CD4-positive, alpha-beta T cell treated with Interferon alpha-2 for 1 hour (primary cell): ENCODE results near the gene PATL2.
A peak's percentile ranks its signal among the peaks of the same experiment; 100 is the strongest.
"Not testable (repeated sequence)": the region's sequence is repeated elsewhere in the genome, so short reads cannot be mapped to it uniquely, and the experiment has no call there.

Experiments used
- DNase-seq, 2 donors: peaks; one replicate each; pipeline ENCODE4 v3.0.0-alpha.2; 2020 to 2022

The PATL2 gene

DNA sequence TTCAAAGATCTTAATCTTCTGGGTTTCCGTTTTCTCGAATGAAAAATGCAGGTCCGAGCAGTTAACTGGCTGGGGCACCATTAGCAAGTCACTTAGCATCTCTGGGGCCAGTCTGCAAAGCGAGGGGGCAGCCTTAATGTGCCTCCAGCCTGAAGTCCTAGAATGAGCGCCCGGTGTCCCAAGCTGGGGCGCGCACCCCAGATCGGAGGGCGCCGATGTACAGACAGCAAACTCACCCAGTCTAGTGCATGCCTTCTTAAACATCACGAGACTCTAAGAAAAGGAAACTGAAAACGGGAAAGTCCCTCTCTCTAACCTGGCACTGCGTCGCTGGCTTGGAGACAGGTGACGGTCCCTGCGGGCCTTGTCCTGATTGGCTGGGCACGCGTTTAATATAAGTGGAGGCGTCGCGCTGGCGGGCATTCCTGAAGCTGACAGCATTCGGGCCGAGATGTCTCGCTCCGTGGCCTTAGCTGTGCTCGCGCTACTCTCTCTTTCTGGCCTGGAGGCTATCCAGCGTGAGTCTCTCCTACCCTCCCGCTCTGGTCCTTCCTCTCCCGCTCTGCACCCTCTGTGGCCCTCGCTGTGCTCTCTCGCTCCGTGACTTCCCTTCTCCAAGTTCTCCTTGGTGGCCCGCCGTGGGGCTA is at the start of gene PATL2, which contains the start of gene B2M:
Gene PATL2 (minus strand): TSS at position 228 of the 647 bp plus-strand sequence. CDS start 34,833 bp downstream, outside the sequence.
Gene B2M (plus strand): TSS at position 422 of the 647 bp plus-strand sequence. CDS start 30 bp downstream, at position 452.
- peak; percentile 96 to 98 for DNase-seq

DNA sequence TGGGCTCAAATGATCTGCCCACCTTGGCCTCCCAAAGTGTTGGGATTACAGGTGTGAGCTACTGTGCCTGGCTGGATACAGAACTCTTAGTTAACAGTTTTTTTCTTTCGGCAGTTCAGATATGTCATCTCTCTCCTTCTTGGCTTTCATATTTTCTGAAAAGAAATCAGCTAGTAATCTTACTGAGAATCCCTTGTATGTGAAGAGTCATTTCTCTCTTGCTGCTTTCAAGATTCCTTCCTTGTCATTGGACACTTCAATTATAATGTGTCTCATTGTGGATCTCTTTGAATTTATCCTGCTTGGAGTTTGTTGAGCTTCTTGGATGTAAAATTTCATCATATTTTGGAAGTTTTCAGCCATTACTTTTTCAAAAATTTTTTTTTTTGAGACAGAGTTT is 42.2 kb upstream of the PATL2 start:
- DNase-seq, result no peak

DNA sequence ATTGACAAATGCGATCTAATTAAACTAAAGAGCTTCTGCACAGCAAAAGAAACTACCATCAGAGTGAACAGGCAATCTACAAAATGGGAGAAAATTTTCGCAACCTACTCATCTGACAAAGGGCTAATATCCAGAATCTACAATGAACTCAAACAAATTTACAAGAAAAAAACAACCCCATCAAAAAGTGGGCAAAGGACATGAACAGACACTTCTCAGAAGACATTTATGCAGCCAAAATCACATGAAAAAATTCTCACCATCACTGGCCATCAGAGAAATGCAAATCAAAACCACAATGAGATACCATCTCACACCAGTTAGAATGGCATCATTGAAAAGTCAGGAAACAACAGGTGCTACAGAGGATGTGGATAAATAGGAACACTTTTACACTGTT is 32.3 kb upstream of the PATL2 start:
- DNase-seq, result not testable (repeated sequence)

DNA sequence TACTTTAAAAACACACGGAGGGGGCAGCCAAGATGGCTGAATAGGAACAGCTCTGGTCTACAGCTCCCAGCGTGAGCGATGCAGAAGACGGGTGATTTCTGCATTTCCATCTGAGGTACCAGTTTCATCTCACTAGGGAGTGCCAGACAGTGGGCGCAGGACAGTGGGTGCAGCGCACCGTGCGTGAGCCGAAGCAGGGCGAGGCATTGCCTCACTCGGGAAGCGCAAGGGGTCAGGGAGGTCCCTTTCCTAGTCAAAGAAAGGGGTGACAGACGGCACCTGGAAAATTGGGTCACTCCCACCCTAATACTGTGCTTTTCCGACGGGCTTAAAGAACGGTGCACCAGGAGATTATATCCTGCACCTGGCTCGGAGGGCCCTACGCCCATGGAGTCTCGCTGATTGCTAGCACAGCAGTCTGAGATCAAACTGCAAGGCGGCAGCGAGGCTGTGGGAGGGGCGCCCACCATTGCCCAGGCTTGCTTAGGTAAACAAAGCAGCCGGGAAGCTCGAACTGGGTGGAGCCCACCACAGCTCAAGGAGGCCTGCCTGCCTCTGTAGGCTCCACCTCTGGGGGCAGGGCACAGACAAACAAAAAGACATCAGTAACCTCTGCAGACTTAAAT is 28.2 kb upstream of the PATL2 start:
- DNase-seq, result peak in 1 of 2 donors; percentile 30

DNA sequence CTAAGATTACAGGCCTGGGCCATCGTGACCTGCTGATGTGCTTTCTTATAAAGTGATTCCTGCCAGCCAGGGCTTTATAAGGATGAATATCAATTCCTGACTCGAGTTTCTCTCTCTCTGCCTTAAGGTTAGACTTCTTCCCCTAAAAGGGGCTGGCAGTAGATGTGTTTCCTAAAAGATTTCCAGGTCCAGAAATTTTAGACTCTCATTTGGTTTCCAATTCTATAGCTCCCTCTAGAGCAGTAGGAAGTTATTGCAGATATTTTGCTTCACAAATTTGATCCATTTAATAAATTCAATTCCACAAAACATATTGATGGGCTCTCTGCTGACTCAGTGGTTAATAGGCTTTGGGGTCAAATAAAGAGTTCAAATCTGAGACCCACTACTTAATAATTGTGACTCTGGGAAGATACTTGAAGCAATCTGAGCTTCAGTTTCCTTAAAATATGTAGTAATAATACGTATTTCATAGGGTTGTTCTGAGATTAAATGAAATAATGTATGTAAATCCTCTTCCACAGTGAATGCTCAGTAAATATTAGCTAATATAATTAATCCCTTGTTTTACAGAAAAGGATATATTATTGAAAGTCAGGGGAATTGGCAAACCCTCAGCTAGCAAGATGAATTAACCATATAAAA is 27.3 kb upstream of the PATL2 start:
- DNase-seq, result peak in 1 of 2 donors; percentile 75

DNA sequence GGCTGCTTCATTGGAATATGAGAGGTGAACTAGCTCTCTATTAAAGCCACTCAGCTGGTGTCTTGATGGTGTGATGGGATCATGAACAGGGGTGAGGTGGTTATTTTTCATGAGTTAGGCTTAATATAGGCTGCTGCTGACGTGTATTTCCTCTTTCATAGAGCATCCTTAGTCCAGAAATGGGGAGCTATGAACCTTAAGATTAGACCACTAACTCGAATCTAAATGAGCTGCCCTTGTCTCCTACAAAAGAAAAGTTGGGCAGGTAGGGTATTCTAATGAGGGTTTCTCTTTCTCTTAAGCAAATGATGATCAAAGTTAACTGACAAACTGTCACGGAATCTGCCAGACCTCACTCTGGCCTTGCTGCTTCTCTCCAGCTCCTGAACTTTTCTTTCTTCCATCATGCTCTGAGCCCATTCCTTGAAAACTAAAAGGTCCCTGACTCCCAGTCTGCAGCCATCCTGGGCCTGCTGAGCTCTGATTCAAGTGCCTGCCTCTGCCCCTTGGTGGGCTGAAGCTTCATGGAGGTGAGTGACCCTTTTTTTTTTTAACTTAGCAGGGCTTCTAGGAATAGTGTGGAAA is 25.1 kb upstream of the PATL2 start, which contains the start of gene TRIM69:
Gene TRIM69 (plus strand): TSS at position 348 of the 585 bp plus-strand sequence. CDS start 177 bp downstream, at position 525.
- no peak for DNase-seq

DNA sequence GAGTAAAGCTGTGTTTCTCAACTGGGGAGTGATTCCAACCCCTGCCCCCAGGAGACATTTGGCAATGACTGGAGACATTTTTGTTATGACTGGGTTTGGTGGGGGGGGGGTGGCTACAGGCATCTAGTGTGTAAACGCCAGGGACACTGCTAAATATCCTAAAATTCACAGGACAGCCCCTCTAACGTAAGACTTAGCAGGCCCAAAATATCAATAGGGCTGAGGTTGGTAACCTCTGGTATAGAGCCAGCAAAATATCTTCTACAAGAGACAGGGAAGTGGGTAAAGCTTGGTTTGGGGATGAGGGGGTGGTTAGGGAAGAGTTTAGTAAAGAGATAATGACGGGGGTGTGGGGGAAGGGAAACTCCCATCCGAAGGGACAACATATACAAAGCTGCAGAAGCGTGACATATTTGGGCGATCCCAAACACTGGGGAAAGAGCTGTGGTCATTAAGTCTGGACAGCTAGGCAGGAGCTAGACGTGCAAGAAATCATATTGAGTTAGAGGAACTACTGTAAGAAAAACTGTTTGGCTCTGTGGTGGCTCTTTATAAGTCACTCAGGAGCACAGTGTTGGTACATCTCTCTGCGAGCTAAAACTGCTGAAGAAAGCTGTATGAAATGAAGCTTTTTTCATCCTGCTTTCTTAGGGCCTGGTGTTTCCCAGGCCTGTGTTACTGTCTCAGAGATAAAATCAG is 24.5 kb upstream of the PATL2 start:
- DNase-seq, result peak; percentile 49 to 63

DNA sequence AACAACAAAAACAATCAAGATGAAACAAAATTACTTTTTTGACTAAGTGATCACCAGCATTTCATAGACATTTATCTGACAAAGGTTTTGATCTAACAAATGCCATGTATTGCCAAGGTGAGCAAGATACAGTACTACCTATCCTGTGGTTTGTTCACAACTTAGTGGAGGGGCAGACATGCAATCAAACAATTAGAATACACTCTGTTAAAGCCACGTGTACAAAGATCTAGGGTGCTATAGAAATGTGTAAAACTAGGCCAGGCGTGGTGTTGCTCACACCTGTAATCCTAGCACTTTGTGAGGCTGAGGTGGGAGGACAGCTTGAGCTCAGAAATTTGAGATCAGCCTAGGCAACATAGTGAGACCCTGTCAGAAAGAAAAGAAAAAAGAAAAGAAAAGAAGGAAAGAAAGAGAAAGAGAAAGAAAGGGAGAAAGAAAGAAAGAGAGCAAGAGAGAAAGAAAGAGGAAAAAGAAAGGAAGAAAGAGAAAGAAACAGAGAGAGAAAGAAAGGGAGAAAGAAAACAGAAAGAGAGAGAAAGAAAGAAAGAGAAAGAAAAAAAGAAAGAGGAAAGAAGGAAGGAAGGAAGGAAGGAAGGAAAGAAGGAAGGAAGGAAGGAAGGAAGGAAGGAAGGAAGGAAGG is 23.8 kb upstream of the PATL2 start:
- peak in 1 of 2 donors; percentile 39 for DNase-seq

DNA sequence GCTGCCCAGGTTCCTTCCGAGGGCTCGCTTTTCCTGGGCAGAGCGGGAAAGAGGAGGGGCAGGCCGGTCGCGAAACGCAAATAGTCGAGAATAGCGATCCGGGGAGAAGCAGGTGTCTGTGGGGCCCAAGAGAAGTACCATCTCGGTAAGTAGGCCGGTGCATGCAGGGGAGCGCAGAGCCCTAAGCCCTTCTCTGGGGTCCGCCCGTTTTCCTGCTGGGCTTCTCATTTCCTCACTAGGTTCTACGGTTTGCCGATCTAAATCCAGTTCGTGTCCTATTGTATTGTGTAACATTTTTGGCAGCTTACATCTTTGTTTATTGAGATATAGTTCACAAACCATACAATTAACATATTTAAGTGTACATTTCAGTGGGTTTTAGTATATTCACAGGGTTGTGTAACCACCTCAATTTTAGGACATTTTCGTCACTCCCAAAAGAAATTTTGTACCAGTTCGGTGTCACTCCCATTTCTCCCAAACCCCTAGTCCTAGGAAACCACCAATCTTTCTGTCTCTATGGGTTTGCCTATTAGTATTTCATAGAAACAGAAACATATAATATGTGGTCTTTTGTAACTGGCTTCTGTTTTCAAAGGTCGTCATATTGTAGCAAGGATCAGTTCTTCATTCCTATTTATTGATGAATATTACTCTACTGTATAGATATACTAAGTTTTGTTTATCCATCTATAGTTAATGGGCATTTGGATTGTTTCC is 18.4 kb upstream of the PATL2 start:
- DNase-seq, result peak; percentile 62 to 70

DNA sequence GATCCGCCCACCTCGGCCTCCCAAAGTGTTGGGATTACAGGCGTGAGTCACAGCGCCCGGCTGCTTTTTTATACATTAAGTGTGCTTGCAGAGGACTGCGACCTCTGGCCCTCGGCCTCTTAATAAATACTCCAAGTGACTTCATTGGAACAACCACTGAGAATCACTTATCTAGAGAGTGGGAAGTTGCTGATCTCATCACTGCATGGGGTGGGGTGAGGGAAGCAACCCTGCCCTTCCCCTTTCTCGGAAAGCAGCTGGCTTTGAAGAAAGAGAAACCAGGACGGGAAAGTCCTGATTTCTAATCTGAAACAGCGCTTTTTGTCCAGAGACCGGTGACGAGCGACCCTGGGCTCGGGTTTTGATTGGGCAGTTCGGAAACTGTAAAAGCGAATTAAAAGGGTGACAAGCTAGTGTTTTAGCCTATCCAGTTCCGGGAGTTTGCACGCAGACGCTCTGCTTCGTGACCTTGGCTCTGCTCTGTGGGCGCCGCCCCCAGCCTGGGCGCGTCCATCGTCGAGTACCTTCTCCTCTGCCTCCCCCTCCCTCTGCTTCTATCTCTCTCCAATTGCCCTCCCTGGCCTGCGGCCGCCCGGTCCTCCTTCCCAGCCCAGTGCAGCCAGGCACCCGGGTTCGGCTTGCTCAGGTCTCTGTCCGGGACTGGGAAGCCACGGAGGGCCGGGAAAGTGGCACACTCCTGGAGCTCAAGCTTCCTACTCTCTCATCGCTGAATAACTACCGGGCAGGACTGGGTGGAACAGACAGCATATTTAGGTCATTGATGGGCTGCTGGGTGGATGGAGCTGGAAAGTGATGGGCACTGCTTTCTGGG is 17.7 kb upstream of the PATL2 start:
- DNase-seq, result peak; percentile 99 to 100

DNA sequence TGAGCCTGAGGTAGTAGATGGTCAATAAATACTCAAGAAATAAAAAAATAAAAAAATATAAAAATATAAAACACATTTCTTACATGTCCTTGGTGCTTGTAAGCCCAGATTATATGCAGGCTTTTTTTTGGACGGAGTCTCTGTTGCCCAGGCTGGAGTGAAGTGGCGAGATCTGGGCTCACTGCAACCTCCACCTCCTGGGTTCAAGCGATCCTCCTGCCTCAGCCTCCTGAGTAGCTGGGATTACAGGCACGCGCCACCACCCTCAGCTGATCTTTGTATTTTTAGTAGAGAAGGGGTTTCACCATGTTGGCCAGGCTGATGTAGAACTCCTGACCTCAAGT is 17.1 kb upstream of the PATL2 start:
- not testable (repeated sequence) for DNase-seq

DNA sequence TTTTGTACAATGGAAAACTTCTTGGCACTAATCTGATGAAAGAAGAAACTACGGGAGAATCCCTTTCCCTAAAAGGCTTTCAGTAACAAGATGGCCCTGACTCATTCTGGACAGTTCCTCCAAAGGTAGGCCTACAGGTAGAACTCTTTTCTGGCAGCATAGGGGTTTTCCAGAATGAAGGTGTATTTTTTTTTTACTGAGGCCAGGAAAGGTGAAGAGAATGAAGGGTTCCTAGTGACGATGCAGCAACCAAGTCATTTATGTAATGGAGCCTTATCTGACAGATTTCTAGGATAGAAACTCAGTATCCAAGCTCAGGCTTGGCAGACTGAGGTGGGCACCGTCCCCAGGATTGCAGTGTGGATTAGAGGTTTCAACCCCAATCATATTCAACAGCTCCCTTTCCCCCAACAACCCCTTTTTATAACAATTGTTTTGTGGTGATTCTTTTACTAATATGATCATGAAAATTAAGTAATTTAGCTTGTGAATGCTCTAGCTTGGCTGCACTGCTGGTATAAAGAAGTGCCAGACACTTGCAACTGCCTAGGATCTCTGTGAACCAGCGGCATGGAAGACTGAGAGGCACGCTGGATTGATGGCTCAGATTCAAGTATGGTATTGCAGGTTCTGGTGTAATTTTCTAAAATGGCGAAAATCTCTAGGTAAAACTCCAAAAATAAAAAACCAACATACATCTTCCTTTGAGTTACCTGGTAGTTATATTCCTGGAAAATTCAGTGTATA is 16.5 kb upstream of the PATL2 start:
- DNase-seq, result peak in 1 of 2 donors; percentile 75

DNA sequence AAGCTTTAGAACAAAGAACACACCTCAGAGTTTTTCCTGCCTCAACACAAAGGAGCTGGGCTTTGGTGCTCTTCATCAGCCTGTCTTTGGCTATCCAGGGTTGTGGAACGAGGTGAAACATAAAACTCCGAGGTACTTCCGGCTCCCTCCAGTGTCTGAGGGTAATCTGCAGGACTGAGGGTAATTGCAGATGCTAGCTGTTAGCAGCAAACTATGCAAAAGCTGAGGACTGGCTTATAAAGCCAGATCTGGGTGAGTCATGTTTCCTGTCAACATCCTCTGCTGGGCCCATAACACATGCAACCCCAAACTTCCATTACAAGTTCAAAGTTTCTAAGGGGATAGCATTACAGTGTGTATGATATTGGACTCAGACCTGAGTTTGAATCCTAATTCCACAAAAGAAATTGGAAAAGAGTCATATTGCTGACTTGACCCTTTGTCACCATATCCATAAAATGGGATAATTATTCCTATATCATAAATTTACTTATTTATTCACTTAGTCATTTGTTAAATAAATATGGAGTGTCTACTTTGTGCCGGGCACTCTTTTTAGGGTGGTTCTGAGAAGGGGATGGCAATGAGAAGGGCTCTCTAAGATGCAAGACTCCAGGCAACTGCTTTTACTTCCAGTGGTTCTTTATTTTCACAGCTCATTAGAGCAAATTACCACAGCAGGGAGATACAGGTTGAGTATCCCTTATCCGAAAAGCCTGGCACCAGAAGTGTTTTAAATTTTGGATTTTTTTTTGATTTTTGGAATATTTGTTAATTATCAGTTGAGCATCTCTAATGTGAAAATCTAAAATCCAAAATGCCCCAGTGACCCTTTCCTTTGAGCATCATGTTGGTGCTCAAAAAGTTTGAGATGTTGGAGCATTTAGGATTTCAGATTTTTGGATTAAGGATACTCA is 15.7 kb upstream of the PATL2 start:
- DNase-seq, result peak; percentile 88 to 93

DNA sequence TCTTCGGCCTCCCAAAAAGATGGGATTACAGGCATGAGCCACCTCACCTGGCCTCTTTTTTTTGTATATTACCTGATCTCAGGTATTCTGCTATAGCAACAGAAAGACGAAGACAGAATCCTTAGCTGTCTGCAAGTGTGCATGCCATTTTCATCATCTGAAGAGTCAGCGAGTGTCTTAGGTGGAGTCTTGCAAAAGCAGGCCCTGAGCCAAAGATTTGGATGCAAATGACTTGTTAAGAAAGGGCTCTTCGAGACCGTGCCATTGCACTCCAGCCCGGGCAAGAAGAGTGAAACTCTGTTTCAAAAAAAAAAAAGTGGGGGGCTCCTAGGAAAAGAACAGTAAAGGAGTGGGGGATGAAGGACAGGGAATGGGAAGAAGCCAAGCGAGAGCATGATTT is 15.0 kb upstream of the PATL2 start:
- peak in 1 of 2 donors; percentile 46 for DNase-seq

DNA sequence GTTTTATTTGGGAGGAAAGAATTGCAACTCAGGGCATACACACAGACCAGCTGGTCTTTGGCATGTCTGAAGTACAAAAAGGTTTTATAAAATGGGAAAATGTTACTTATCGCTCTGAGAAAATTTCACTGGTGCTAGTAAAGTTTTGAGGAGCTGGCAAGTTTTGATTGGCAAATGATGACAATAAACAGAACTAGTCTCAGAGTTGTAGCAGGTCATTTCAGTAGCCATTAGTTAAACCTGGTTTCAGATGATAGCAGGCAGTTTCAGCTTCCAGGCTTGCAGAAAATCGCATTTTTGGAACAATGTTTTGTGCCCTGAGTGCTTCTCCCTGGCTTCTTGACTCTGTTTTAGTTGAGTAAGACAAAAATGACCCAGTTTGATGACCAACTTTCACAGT is 10.9 kb upstream of the PATL2 start:
- peak in 1 of 2 donors; percentile 43 for DNase-seq

DNA sequence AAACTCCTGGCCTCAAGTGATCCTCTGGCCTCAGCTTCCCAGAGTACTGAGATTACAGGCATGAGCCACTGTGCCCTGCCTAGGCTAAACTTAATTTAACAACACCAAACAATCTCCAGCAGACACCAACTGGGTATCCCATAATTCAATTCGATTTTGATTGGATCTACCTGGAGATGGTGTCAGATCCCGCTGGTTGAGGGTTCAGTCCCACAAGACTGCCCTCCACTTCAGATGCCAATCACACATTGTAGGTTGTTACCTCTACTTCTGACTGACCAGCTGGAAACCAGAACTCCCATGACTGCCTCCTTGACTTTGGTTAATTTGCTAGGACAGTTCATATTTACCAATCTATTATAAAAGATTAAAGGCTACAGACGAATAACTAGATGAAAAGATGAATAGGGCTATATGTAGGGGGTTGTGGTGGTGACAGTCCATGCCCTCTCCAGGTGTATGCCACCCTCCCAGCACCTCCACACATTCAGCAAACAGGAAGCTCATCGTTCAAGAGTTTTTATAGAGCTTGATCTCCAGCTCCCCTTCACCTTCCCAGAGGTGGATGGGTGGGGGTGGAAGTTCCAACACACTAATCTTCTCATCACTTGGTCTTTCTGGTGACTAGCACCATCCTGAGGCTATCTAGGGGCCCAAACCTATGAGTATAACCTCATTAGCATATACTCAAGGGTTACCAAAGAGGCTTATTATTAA is 9.5 kb upstream of the PATL2 start:
- DNase-seq, result peak; percentile 39 to 72

DNA sequence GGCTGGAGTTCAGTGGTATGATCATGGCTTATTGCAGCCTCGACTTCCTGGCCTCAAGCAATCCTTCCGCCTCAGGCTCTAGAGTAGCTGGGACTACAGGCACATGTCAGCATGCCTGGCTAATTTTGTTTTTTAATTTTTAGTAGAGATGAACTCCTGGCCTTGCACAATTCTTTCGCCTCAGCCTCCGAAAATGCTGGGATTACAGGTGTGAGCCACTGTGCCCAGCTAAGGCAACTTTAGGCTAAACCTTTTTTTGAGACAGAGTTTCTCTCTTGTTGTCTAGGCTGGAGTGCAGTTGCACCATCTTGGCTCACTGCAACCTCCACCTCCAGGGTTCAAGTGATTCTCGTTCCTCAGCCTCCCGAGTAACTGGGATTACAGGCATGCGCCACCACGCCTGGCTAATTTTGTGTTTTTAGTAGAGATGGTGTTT is 8.9 kb upstream of the PATL2 start:
- DNase-seq, result not testable (repeated sequence)
